ENCODE data around the gene GOLM1. TPM values are rescaled to one million over a fixed set of nuclear protein-coding genes. Genes with fewer than 3 reads are reported as not detected.

Gene GOLM1
- total RNA-seq, 1 donor from 2014 or later: 0.80 TPM

DNA sequence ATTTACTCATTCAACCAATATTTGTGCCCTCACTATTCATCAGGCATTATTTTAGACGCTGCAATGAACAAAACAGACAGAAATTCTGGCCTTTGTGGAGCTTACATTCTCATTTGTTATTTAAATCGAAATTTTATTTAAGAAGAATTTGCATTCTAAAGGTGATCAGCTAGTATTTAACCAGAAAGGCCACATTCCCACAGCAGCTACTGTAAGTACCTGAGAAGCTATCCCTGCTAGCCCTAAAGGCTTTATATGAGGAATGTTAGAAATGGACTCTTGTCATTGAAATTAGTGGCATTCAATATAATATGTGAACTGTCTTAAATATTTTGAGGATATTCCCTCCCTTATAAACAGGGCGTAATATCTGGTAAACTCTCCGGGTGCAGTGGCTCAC, 35.0 kb upstream of the GOLM1 start:
- H3K27ac Mint-ChIP-seq: no peak overlapping the region
- no peaks in the 10 kb centered on the region for H3K27me3 Mint-ChIP-seq
- H3K4me3 Mint-ChIP-seq: no peak overlapping the region
- DNase-seq (no peak), ATAC-seq (ENCODE audit: low read depth) (no peak)
- no peaks in the 10 kb centered on the region for H3K36me3 Mint-ChIP-seq (ENCODE audit: low read depth)
- no peaks in the 10 kb centered on the region for H3K4me1 Mint-ChIP-seq
- ChIA-PET POLR2A (no interaction called here), CTCF (no interaction called here)
- intact Hi-C loops (cut with micrococcal nuclease): no loop called here
- peaks cover 7% of the 10 kb centered on the region for H3K9me3 Mint-ChIP-seq
- TF ChIP-seq CTCF (IDR thresholded peaks at IDR 0.05): no peak

- ChIA-PET POLR2A (no interaction called here), CTCF (no interaction called here)
- no peak for ATAC-seq (ENCODE audit: low read depth)
- no peak for DNase-seq
- Mint-ChIP-seq H3K9me3 (peaks cover 7% of the 10 kb centered on the region), H3K4me3 (no peak overlapping the region), H3K36me3 (ENCODE audit: low read depth) (no peaks in the 10 kb centered on the region), H3K27me3 (no peaks in the 10 kb centered on the region), H3K4me1 (no peaks in the 10 kb centered on the region), H3K27ac (no peak overlapping the region)
- TF ChIP-seq CTCF (IDR thresholded peaks at IDR 0.05): no peak
- intact Hi-C loops (cut with micrococcal nuclease): no loop called here
Observed at GRCh38 chr9:86128235-86128822, 29.0 kb upstream of the GOLM1 start.

DNA sequence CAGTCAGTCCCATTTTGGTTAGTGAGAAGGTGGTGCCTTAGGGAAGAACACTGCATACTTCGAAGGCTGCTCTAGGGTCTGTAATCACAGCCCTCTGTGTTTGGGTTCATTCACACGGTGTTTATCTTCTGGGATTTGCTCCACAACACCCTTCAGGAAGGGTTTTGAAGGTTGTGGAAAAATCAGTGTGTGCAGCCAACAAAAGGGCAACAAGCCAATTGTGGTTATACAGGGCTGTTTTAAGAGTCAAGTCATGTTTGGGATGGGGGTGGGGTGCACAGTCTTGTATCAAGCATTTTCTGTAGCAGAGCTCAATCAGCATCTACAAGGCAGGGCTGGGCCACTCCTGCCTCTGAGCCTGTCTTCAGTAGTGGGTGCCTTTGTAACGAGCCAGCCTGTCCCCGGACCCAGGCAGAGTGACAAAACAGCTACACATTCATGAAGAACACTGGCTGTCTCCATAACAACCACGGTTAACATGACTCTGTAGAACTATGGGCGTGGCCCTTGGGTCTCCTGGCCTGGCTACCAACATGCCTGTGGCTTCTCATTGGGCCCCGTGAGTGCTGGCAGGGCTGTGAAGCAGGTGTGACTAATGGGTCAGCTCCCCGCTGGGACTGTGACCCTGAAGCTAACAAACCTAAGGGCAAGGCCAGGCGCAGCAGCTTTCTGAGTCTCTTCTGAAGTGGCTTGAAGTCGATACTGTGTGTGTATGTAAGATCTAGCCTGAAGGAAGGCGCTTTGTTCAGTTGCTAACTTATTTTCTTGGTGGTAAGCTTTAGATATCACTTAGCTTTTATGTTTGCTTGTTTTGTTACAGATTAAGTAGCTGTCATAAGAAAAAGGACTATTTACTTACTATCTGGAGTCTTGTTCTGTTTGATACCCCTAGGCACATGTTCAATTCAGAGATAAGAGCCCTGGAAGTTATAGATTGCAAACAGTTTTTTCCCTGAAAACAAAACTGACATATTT, 27.9 kb upstream of the GOLM1 start:
- no peak for TF ChIP-seq CTCF (IDR thresholded peaks at IDR 0.05)

DNA sequence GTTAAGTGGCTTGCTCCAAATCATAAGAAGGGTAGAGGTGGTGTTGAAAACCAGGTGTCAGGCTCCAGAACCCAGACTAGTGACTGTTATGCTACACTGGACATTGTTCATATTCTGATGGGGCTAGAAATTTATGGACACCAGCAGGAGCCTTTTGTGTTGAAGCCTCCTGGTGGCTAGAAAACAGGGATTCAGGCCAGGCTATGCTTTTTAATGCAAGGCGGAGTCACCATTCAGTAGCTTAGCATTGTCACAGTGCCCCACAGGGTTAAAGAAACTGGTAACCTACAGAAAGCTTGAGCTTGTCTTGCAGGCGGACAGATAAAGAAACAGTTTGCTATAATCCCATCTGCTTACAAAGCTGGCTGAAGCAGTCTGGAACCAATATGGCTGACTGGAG, 23.0 kb upstream of the GOLM1 start:
- Mint-ChIP-seq H3K4me3 (no peak overlapping the region), H3K27ac (no peak overlapping the region), H3K4me1 (no peaks in the 10 kb centered on the region), H3K27me3 (peaks cover 4% of the 10 kb centered on the region), H3K9me3 (no peaks in the 10 kb centered on the region), H3K36me3 (ENCODE audit: low read depth) (no peaks in the 10 kb centered on the region)
- ATAC-seq (ENCODE audit: low read depth): no peak
- no peak for DNase-seq
- POLR2A ChIA-PET: no interaction called here
- intact Hi-C loops (cut with micrococcal nuclease): no loop called here
- CTCF ChIA-PET: no interaction called here
- TF ChIP-seq CTCF (IDR thresholded peaks at IDR 0.05): no peak

More for the DNA sequence above, 27.9 kb upstream of the GOLM1 start:
- H3K27me3 Mint-ChIP-seq: peaks cover 4% of the 10 kb centered on the region
- ChIA-PET CTCF (no interaction called here), POLR2A (no interaction called here)
- no peak overlapping the region for H3K4me3 Mint-ChIP-seq
- peaks cover under 1% of the 10 kb centered on the region for H3K9me3 Mint-ChIP-seq
- intact Hi-C loops (cut with micrococcal nuclease): no loop called here
- DNase-seq (no peak), ATAC-seq (ENCODE audit: low read depth) (no peak)
- no peaks in the 10 kb centered on the region for H3K4me1 Mint-ChIP-seq
- H3K27ac Mint-ChIP-seq: no peak overlapping the region
- no peaks in the 10 kb centered on the region for H3K36me3 Mint-ChIP-seq (ENCODE audit: low read depth)

- ChIA-PET CTCF (no interaction called here), POLR2A (no interaction called here)
- peaks cover 5% of the 10 kb centered on the region for H3K27me3 Mint-ChIP-seq
- intact Hi-C loops (cut with micrococcal nuclease): no loop called here
- no peaks in the 10 kb centered on the region for H3K36me3 Mint-ChIP-seq (ENCODE audit: low read depth)
- H3K4me1 Mint-ChIP-seq: no peaks in the 10 kb centered on the region
- H3K27ac Mint-ChIP-seq: no peak overlapping the region
- no peak overlapping the region for H3K4me3 Mint-ChIP-seq
- ATAC-seq (ENCODE audit: low read depth) (no peak), DNase-seq (no peak)
- H3K9me3 Mint-ChIP-seq: peaks cover 2% of the 10 kb centered on the region
- no peak for TF ChIP-seq CTCF (IDR thresholded peaks at IDR 0.05)
Observed at GRCh38 chr9:86119457-86119856, 20.1 kb upstream of the GOLM1 start.
